ENCODE measurements around the gene RUNX2. TPM values are rescaled to one million over a fixed set of nuclear protein-coding genes. Genes with fewer than 3 reads are reported as not detected.

RUNX2 gene
- total RNA-seq, 4 donors from 2014 or later = 0.65 to 2.4 (median 1.3) TPM

GRCh38 chr6:45420909-45421708 lies 93.0 kb downstream of the RUNX2 start:
- ATAC-seq (ENCODE audit: low FRiP score) (peak; percentile 10), DNase-seq (ENCODE audit: low spot score) (no peak)
- TF ChIP-seq, protein P1, sequence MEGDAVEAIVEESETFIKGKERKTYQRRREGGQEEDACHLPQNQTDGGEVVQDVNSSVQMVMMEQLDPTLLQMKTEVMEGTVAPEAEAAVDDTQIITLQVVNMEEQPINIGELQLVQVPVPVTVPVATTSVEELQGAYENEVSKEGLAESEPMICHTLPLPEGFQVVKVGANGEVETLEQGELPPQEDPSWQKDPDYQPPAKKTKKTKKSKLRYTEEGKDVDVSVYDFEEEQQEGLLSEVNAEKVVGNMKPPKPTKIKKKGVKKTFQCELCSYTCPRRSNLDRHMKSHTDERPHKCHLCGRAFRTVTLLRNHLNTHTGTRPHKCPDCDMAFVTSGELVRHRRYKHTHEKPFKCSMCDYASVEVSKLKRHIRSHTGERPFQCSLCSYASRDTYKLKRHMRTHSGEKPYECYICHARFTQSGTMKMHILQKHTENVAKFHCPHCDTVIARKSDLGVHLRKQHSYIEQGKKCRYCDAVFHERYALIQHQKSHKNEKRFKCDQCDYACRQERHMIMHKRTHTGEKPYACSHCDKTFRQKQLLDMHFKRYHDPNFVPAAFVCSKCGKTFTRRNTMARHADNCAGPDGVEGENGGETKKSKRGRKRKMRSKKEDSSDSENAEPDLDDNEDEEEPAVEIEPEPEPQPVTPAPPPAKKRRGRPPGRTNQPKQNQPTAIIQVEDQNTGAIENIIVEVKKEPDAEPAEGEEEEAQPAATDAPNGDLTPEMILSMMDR (IDR thresholded peaks at IDR 0.05) = no peak

DNA sequence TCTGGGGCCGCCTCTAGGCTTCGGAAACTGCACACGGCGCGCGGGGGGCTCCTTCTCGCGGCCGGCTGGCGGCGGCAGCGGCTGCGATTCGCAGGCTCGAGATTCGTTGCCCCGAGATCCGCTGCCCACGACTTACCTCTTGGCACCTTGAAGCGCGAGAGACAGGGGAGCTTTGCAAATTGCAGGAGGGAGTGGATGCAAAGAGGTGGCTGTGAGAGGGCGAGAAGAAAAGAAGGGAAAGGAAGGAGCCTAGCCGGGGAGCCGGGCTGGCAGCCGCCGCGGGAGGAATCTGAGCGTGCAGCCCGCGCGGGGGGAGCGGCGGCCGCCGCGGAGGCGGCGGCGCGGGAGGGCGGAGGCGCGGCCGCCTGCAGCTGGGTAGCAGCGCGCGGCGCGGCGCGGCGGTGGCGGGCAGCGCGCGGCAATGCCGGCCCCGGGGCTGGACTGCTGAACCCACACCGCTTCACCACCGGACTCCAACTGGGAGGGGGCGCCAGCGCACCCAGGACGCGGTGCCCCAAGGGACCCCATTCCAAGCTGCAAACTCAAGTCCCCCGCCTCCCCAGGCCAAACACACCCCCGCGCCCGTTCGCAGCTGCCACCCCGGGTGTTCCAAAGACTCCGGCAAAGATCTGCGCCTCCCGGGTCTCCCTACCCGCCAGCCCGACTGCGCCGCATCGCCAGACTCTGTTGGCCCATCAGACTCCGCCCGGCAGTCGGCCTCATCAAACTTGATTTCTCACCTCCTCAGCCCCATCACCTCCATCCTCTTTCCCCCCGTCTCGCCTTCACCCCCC lies 93.8 kb downstream of the RUNX2 start:
- TF ChIP-seq, protein P1 (IDR thresholded peaks at IDR 0.05) = no peak
- DNase-seq (ENCODE audit: low spot score) = no peak
- ATAC-seq (ENCODE audit: low FRiP score) = peak; percentile 42

DNA sequence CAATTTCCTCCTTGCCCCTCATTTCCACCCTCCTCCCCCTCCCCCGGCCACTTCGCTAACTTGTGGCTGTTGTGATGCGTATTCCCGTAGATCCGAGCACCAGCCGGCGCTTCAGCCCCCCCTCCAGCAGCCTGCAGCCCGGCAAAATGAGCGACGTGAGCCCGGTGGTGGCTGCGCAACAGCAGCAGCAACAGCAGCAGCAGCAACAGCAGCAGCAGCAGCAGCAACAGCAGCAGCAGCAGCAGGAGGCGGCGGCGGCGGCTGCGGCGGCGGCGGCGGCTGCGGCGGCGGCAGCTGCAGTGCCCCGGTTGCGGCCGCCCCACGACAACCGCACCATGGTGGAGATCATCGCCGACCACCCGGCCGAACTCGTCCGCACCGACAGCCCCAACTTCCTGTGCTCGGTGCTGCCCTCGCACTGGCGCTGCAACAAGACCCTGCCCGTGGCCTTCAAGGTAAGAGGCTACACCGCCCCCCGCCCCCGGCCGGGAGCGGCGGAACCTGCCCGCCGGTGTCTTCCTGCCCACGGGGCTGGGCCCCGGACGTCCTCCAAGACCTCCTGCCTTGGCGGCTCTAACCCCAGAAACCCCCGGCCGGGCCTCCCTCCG lies 94.5 kb downstream of the RUNX2 start:
- TF ChIP-seq, protein P1 (IDR thresholded peaks at IDR 0.05) = no peak
- ATAC-seq (ENCODE audit: low FRiP score) (peak; percentile 22), DNase-seq (ENCODE audit: low spot score) (no peak)

GRCh38 chr6:45423111-45423823 lies 95.1 kb downstream of the RUNX2 start:
- DNase-seq (ENCODE audit: low spot score) (no peak), ATAC-seq (ENCODE audit: low FRiP score) (peak; percentile 23)
- TF ChIP-seq, protein P1 (IDR thresholded peaks at IDR 0.05) = no peak

DNA sequence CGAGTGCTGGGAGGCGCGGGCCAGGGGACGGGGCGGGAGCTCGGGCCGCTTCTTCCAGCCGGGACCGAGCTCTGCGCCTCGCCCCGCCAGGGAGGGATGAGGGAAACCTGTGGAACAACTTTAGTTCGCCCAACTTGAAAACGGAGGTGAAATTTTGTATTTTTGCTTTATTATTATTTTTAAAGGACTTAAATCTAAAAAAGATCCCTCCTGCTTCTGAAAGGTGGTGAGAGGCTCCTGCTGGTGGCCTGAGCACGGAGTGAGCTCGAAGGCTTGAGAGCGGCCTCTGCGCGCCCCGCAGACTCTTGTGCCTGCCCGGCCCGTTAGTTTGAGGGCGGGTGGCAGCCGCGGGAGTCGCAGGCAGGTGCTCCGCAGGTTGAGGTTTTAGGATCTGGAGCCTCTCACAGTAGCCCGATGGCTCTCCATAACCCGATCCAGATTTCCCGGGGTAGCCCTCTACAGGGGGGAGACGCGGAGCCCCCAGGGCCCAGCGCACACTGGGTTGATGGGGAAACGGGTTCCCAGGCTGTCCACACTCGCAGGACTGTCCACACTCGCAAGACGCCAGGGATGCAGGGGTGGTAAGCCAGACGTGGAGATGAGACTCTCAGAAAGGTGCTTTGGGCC lies 95.8 kb downstream of the RUNX2 start:
- ATAC-seq (ENCODE audit: low FRiP score) (no peak), DNase-seq (ENCODE audit: low spot score) (no peak)
- TF ChIP-seq, protein P1 (IDR thresholded peaks at IDR 0.05) = no peak

- TF ChIP-seq, protein P1 (IDR thresholded peaks at IDR 0.05) = no peak
- DNase-seq (ENCODE audit: low spot score) = no peak
Measured at GRCh38 chr6:45424451-45424861, 96.3 kb downstream of the RUNX2 start.

More at GRCh38 chr6:45424451-45424861, 96.3 kb downstream of the RUNX2 start:
- ATAC-seq (ENCODE audit: low FRiP score) = no peak

All from omental fat pad (tissue), 4 donors.